Measurements from ENCODE around the gene TMEM242. TPM values are rescaled to one million over a fixed set of nuclear protein-coding genes. Genes with fewer than 3 reads are reported as not detected.

TMEM242 gene
- total RNA-seq, 1 donor from 2014 or later: 18.9 TPM

- DNase-seq (ENCODE audit: low spot score): no peak
- intact Hi-C loops (cut with DNase I): no loop called here
These were observed 60.2 kb downstream of the TMEM242 start for GRCh38 chr6:157263146-157263545.

- DNase-seq (ENCODE audit: low spot score): no peak
- intact Hi-C loops (cut with DNase I): no loop called here
These were observed 61.7 kb downstream of the TMEM242 start for GRCh38 chr6:157261606-157262005.

DNA sequence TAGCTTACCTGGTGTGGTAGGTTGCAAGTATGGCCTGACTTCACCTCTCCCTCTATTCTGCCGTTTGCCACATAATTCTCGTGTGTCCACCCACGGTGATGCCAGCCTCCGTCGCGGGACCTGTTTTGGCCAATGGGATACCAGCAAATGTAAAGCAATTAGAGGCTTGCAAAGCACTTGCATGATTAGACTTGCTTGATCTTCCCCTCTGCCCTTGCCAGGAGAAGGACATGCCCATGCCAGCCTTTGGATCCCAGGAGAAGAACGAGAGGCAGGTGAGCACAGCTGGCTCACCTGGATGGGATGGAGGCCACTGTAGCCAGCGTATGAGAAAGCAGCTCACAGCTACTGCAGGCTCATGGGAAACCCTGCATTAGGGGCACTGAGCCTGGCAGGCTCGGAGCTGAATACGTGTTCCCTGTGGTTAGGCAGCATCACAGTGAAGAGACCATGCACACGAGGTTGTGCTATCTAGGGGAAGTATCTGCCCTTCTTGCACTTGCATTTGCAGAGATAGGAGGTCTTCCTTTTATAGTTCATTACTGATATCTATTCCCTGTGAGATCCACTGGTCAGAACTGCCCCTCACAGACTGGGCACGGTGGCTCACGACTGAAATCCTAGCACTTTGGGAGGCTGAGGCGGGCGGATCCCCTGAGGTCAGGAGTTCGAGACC, 62.4 kb downstream of the TMEM242 start:
- intact Hi-C loops (cut with DNase I): no loop called here
- DNase-seq (ENCODE audit: low spot score): no peak

- no peak for DNase-seq (ENCODE audit: low spot score)
- intact Hi-C loops (cut with DNase I): no loop called here
These were observed 63.9 kb downstream of the TMEM242 start for GRCh38 chr6:157259443-157259842.

GRCh38 chr6:157258878-157259277, 64.4 kb downstream of the TMEM242 start:
- intact Hi-C loops (cut with DNase I): no loop called here
- no peak for DNase-seq (ENCODE audit: low spot score)

DNA sequence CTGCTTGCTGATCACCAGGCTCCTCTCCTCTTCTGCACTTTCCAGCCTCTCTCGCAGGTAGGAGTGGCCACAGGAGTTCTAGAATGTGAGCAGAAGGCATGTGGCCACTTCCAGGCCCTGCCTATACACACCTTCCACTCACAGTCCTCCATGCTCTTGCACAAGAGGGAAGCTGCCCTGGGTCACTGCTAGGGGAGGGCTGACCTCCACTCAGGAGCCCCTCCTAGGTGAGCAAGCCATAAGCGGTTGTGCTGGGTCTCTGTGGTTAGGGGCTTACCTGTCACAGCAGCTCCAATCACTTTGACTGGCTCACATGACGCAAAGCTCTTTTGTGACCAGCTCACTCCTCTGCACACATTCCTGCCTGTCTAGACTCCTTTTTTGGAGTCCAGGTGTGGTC, 68.2 kb downstream of the TMEM242 start:
- intact Hi-C loops (cut with DNase I): no loop called here
- no peak for DNase-seq (ENCODE audit: low spot score)

DNA sequence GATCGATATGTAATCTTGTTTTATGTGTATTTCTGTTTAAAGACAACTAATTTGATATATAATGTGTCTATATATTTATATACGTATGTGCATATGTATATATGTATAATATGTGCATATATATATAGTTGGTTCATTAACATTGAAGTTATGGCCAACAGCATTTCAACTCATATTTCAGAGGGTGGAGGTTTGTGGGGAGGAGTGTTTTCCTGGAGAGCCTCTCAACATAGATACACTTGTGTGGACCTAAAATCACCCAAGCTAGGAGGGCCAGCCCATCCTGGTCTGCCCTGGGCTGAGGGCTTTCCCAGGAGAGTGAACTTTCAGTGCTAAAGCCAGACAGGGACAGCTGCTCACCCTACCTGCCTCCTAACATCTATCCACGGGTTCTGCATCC, 68.8 kb downstream of the TMEM242 start:
- intact Hi-C loops (cut with DNase I): no loop called here
- no peak for DNase-seq (ENCODE audit: low spot score)

GRCh38 chr6:157253699-157254098, 69.6 kb downstream of the TMEM242 start:
- no peak for DNase-seq (ENCODE audit: low spot score)
- intact Hi-C loops (cut with DNase I): no loop called here

DNA sequence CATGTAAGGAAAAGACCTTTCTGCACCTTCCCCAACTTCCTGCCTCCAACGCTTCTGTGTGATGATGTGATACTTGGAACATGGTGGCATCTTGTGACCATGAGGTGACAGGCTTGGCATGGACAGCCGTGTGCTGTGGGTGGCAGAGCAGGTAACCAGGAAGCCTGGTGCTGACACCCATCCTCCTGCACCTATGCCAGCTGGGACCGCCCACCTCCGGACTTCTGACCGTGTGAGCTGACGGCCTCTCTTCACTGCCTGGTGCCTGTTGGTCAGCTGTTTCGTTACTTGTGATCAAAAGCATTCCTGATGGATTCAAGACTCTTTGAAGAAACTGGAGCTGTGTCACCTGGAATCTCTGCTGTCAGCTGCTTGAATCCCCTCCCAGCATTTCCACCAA, 70.3 kb downstream of the TMEM242 start:
- no peak for DNase-seq (ENCODE audit: low spot score)
- intact Hi-C loops (cut with DNase I): no loop called here

GRCh38 chr6:157251586-157252247, 71.6 kb downstream of the TMEM242 start:
- intact Hi-C loops (cut with DNase I): no loop called here
- no peak for DNase-seq (ENCODE audit: low spot score)

GRCh38 chr6:157249826-157250225, 73.5 kb downstream of the TMEM242 start:
- DNase-seq (ENCODE audit: low spot score): no peak
- intact Hi-C loops (cut with DNase I): no loop called here

- DNase-seq (ENCODE audit: low spot score): no peak
- intact Hi-C loops (cut with DNase I): no loop called here
These were observed 75.1 kb downstream of the TMEM242 start for GRCh38 chr6:157248264-157248663.

DNA sequence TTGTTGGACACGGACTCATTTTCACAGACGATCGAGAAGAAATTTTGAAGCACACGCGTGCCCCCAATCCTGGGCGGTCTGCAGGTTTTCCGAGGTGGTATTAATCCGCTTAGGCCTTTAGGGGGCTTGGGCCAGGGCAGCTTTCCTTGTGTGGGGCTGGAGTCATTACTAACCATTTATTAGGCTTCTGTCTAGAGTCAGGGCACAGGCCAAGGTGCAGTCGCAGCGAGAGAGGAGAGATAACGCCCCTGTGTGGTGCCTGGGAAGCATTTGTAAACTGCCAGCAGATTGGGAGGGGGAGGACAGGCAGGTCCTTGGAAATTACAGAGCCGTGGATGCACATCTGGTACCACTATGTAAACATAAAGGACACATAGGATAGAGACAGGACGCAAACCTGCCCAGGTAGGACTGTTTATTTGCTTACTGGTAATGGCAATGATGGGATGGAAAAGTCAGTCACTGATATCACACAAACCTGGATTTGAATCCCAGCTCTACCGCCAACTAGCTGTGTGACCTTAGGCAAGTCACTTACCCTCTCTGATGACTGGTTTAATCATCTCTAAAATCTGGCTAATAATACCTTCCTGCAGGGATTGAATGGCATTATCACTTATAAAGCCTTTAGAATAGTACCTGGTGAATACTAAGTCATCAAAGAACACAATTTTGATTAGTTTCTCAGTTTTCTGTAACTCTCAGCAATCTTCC, 76.4 kb downstream of the TMEM242 start:
- intact Hi-C loops (cut with DNase I): no loop called here
- DNase-seq (ENCODE audit: low spot score): no peak

GRCh38 chr6:157246048-157246630, 77.2 kb downstream of the TMEM242 start:
- intact Hi-C loops (cut with DNase I): no loop called here
- no peak for DNase-seq (ENCODE audit: low spot score)

GRCh38 chr6:157245436-157245835, 77.9 kb downstream of the TMEM242 start:
- no peak for DNase-seq (ENCODE audit: low spot score)
- intact Hi-C loops (cut with DNase I): no loop called here

DNA sequence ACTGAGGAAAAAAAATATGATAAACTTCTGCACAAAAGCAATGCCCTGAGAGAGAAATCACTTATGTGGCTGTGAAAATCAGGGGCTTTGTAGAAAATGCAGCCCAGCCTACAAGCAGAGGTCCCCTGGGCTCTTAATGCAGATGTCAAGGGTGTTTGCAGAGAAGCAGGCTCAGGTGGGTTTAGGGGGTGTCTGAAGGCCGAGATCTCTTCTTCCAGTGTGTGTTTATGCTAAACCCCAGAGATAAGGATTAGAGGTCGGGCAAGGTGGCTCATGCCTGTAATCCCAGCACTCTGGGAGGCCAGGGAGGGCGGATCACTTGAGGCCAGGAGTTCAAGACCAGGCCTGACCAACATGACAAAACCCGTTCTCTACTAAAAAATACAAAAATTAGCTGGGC, 78.5 kb downstream of the TMEM242 start:
- intact Hi-C loops (cut with DNase I): no loop called here
- DNase-seq (ENCODE audit: low spot score): no peak

- intact Hi-C loops (cut with DNase I): no loop called here
- DNase-seq (ENCODE audit: low spot score): no peak
These were observed 79.1 kb downstream of the TMEM242 start for GRCh38 chr6:157244175-157244574.

DNA sequence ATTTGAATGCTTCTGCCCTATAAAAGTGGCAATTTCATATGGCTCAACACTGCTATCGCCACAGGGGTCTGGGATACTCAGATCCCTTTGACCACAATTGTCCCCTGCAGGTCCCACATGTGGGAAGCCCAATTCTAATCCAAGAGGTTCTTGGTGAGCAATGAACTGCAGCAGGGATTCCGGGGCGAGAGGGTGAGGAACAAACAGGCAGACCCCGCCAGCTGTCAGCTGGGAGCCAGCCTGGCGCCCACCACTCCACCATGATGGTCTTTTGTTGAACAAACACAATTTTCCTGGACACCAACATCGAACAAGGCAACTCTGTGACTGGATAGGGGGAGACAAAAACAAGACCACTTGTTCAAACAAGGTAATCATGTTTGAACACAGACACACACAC, 80.5 kb downstream of the TMEM242 start:
- intact Hi-C loops (cut with DNase I): no loop called here
- DNase-seq (ENCODE audit: low spot score): no peak

DNA sequence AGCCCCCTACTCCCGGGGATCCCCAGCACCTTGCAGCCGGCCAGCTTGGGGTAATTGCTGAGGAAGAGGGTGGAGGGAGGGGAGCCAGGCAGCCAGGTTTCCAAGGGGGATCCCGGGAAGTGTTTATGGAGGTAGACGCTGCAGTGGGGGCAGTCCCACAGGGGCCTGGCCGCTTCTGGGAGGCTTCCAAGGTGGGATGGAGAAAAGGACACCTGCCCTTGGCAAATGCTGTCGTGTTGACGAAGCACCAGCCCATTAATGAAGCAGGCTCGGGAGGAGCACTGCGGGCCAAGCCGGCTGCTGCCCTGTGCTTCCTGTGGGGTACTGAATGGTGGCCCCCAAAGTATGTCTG, 82.4 kb downstream of the TMEM242 start:
- DNase-seq (ENCODE audit: low spot score): no peak
- intact Hi-C loops (cut with DNase I): no loop called here

DNA sequence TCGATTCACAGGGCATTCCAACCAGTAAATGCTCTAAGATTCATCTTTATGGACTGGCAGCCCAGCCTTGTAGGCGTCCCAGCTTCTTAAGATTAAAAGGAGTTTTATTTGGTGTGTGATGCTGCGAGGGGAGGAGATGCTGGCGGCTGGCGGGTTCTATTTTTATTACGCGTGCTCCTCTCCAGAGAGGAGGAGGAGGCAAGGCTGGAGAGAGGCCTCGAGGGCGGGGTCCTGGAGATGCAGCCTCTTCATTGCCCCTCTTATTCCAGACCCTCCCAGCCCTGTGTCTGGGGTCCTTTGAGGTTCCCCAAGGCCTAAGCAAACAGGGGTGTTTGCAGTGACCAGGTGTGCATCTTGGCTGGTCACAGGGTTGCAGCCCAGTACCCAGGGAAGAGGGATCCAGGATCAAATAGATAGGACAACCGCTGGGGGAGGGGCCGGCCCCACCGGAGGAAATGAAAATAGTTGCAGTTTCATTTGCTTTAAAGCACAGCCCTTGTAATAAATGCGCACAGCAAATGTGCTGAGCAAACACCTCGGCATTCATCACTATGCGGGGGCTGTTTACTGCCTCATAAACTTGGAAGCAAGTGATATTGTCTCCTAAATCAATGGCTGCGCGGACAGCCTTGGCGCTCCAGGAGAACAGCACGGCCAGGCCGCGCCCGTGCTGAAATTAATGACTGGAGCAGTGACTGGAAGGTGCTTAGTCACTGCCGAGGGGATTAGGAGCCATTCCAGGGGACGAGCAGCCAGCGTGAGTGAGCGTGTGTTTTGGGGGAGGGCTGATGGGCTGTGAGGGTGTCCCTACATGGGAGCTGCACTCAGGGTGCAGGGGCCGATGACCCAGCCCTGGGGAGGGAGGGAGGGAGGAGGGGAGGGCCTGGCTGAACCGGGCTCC, 83.0 kb downstream of the TMEM242 start:
- DNase-seq (ENCODE audit: low spot score): no peak
- intact Hi-C loops (cut with DNase I): no loop called here

Measured in cardiac septum (tissue), 1 donor.